HK-2 (cell line): ENCODE results near the gene CDH4.

Source experiments
- DNase-seq: peaks from one replicate; pipeline ENCODE4 v3.0.0-alpha.2; 2018; ENCODE audit not compliant: unreplicated experiment

CDH4 gene

DNA sequence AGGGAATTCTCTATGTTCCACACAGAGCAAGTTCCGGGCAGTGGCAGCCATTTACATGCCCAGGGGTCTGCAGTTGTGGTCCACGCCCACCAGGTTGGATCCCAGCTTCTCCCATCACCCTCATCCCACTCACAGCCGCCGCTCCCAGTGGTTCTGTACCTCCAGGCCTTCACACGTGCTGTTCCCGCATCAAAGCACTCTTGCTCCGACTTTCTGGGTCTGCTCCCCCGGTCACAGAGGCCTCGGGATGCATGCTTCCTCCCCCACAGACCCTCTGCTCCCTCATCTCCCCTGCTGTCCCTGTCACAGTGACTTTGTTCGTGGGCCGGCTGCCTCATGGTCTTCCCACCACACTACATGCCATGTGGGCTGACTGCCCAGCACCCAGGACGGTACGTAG is 481.2 kb downstream of the CDH4 start:
- DNase-seq, result no peak

- DNase-seq, result no peak
Observed at GRCh38 chr20:61733891-61734732, 482.1 kb downstream of the CDH4 start.

DNA sequence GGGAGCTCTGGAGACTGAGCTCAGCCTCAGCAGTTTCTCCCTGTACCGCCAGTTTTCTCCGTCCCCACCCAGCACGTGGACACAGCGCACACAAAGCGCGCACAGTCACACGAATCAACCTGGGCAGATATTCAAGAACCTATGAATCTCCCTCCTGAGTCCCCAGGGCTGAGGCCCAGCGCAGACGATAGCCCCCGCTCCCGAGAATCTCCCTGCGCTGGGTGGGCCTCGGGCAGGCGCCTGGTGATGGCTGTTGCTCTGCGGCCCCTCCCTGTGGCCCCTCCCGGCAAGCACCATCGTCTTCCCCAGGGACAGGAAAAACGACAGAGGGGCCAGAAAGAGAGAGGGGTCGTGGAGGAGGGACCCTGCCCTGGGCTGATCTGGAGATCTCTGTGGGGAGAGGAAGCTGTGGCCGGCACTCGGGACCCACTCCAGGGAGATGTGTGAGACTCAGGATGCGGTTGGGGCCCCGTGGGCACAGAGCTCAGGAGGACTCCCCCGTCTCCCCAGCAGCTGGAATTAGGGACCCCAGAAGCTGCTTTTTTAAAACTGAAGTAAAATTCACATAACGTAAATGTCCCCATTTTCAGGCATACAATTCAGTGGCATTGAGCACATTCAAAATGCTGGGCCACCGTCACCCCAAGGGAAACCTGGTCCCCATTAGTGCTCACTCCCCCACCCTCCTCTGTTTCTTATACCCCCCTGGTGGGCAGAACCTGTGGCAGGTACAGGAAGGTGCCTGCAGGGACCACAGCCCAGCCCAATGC is 482.9 kb downstream of the CDH4 start:
- DNase-seq, result no peak

DNA sequence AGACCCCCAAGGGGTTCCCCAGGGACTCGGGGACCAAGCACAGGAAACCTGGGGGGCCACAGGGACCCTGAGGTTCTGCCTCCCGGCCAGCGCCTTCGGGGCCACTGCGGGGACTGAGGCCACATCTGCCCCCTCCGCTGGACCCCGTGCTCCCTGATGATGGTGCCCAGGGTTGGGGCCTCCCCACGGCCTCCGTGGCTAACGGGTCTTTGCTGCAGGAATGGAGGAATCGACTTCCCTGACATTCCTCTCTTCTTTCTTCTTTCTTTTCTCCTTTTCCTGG is 483.4 kb downstream of the CDH4 start:
- DNase-seq, result no peak

DNA sequence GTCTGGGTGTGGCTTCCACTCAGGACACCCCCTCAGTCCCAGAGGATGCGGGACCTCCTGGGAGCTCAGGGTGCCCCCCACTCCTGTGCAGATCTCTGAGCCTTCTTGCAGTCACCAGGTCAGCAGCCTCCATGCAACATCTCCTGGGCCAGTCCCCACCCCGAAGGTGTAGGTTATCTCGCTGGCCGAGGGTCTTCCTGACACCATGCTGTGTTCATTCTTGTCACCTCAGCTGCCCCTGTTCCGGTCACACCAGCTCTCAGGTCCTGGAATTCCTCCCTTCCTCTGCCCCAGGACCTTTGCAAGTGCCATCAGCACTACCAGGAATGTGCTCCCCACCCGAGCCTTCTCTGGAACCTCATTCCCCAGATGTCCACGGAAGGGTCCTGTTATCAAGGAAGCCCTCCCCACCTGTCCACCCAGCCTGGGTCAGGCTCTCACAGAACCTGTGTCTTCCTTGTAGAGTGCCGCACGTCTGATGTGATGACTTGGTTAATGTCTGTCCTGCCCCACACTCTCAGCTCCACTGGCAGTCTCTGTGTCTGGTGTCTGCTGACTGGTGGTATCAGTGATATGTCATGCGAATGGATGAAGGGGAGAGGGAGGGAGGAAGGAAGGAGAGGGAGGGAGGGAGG is 484.1 kb downstream of the CDH4 start:
- DNase-seq, result no peak

DNA sequence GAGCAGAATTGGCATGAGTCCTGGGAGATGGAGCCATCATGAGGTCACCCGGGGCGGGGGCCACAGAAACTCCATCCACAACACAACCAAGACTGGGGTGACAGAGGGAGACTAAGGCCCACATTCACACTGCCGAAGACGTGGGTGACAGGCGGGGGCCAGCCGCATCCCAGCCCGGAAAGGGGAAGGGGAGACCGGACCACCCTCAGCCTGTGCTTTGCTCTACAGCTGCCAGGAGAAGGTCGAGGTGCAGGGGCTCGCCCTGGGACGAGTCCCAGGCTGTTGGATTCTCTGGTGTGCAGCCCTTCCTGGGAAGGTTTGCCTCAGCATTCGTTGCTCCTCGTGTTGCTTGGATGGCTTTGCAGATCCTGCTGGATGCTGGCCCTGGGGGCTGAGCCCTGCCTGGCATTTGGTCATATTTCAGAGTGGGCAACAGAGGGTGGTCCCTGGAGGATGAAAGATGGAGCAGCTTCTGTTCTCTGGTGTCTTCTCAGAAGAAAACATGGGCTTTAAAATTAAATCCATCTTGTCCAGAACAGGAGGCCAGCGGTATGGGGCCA is 484.8 kb downstream of the CDH4 start:
- DNase-seq, result no peak

GRCh38 chr20:61737346-61737745 is 485.3 kb downstream of the CDH4 start:
- no peak for DNase-seq

DNA sequence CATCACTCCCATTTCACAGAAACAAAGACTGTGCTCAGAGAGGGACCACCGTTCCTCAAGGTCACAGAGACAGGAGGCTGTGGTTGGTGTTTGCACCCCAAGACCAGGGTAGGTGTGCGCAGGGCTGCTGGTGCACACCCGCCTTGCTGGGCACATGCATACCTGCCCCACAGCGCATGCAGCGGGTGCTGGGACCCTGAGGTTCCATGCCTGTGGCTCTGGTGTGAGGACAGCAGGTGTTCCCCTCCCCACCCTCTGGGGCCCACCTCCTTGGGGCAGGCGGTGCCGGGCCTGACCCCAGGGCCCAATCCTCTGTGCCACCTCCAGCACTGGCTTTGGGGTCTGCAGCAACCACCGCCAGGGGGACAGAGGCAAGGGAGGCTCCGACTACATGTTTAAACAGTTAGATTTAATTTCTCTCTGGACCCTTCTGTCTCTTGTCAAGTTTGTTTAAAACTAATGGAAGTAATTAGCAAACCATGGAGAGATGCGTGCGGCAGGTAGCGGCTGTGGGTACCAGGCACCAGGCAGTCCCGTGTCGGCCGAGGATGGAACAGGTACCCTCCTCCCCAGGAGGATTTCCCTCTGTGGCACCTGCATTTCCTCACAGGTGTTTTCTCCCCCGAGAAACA is 485.9 kb downstream of the CDH4 start:
- DNase-seq, result no peak

GRCh38 chr20:61738601-61739069 is 486.6 kb downstream of the CDH4 start:
- no peak for DNase-seq

DNA sequence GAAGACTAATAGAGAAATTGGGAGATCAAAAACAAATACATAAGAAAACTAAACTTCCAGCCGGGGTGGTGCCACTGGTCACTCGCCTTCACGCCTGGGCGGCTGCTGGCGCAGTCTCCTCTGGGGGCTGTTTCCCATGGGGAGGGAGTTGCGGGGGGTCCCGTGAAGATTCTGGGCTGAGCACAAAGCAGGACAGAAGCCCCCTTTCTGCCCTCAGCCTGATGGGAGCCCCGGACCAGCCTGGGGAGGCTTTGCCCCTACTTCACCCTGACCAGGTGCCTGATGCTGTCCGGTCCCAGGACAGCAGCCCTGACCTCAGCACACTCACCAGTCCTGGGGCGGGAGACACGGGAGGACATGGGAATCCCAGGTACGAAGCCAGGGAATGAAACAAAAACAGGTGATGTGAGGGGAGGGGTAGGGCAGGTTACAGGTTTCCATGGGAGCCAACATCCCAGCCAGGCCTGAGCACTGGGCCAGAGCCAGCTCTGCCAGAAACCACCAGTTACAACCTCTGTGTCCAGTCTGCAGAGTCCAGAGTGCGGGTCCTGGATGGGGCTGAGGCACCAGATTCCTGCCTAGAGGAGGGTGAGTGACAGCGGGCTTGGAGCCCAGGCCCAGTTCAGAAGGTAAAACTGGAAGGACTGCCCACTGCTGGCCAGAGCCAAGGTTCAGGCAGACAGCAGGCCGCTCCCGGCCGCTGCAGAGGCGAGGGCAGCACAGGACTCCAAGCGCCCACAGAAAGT is 487.2 kb downstream of the CDH4 start:
- DNase-seq, result no peak

- no peak for DNase-seq
Observed at GRCh38 chr20:61739832-61740118, 487.7 kb downstream of the CDH4 start.

DNA sequence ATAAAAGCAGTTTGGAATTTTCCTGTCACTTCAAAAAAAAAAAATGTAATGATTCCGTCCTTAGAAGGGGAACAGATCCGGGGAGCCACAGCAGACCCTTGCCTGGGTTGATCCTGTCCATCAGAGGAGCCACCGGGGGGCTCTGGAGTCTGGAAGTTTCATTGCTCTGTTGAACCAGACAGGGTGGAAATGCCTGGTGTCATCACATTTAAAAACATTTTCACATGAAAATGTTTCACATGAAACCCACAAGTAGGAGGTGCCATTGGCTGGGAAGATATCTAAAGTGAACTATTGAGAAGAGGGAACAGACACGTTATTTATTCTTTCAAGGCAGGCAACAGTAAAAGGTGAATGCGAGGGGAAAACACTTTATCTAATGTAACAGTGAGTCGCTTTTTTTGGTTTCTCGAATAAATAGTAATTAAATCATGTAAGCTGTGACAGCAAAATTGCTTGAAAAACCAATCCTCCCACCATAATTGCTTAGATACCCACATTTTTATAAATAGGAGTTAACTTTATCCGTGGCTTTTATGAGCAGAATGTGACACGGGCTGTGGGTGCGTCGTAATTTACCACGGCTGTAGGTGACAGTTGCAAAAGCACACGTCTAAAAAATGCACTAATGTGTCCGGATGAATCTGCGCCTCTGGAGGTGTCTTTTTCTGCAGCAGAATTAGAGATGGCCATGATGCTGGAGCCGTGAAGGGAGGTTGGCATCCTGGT is 490.2 kb downstream of the CDH4 start:
- DNase-seq, result no peak

GRCh38 chr20:61743606-61744005 is 491.5 kb downstream of the CDH4 start:
- DNase-seq, result no peak

DNA sequence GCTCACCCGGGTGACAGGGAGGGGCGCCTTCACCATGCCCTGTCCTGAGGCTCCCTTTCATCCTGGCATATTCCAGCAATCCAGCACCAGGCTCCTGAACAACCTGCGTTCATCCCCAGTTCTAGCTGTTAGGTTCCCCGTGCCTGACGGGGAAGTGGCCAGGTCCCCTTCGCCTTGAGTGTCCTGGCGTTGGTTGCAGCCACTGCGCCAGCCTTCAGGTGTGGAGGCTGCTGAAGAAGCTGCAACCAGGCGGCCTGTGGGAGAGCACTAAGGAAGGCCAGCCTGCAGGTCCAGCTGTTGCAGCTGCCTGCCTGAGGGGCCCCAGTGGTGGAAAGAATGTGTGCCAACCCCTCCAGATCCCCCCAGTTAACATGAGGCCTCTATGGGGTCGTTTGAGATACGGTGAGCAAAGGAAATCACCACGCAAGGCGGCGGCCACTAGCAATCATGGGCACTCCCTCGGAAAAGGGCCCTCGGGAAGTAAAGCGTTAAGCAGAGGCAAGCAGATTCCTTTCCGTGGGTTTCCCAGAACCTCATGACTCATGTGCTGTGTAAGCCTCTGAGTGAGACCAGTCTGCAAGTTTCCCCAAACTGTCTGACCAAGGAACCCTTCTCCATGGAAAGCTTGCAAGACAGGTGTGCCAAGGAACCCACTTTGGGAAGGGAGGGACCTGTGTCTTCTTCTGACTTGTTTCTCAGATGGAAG is 492.8 kb downstream of the CDH4 start:
- no peak for DNase-seq

DNA sequence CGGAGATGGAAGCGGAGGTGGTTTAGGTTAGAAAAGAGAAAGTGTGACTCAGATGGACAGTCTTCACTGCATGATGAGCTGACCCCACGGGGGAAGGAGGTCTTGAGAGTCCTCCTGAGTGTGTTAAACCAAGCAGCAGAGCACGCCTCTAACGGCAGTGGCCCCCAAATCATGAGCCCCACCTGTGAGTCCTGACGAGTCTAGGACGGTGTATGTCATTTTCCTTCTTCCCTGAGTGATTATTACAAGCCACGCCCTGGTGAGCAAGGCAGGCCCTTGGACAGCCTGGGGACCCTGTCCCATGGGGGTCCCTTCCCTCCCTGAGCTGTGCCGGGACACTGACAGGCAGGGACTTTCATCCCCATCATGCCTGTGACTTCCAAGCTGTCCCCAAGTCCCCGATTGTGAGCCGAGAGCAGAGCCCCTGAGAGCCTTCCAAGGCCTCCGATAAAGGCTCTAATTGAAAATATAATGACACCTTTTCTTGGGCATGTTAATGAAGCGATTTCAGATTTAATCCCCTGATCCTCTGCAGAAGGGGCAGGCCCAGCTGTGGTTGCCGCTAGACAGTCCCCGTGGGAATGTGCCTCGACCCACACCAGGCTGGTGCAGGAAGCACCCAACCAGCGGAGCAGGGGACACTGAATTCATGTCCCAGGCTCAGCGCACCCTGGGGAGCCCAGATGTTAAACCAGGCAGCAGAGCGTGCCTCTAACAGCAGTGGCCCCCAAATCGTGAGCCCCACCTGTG is 493.5 kb downstream of the CDH4 start:
- DNase-seq, result no peak

DNA sequence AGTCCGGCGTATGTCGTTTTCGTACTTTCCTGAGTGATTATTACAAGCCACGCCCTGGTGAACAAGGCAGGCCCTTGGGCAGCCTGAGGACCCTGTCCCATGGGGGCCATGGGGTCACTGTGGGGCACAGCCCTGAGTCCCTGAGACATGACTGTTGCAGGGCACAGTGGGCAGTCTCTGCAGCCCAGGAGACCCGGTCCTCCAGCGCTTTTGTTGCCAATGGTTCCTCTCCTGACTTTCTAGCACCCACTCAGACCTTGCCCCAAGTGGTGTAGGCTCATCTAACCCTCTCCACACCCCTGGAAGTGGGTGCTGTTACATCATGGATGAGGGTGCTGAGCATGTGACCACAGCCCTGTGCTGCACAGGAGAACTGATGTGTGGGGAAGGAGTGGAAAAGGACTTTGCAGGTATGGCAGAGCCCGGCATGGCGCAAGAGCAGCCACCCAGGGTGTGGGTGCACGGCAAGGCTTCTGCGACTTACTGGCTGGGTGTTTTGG is 494.1 kb downstream of the CDH4 start:
- no peak for DNase-seq

GRCh38 chr20:61746781-61747180 is 494.7 kb downstream of the CDH4 start:
- DNase-seq, result no peak

DNA sequence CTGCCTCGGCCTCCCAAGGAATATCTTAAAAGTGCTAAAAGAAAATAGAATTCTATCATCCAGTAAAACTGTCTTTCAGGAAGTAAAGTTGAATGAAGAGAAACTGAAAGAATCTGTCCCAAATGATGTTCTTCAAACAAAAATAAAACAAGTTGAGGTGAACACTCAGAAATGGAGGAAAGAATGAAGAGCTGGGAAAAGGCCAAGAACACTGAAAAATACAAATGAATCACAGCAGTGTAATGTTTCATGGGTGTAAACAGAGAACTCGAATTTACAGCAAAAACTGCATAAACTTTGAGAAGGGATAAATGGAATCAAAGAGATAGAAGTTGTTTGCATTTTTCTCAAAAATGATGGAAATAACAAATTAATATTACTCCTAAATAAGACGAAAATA is 496.3 kb downstream of the CDH4 start:
- no peak for DNase-seq

- no peak for DNase-seq
Observed at GRCh38 chr20:61749406-61750075, 497.5 kb downstream of the CDH4 start.
